ENCODE results near the gene CRHR1.

Gene CRHR1

GRCh38 chr17:45789874-45790273 lies 5.8 kb downstream of the CRHR1 start:
- no peak for DNase-seq (ENCODE audit: low spot score)

GRCh38 chr17:45790296-45790922 lies 6.3 kb downstream of the CRHR1 start:
- DNase-seq (ENCODE audit: low spot score) = no peak

GRCh38 chr17:45791041-45791582 lies 7.0 kb downstream of the CRHR1 start:
- no peak for DNase-seq (ENCODE audit: low spot score)

GRCh38 chr17:45791935-45792334 lies 7.8 kb downstream of the CRHR1 start:
- DNase-seq (ENCODE audit: low spot score) = no peak

GRCh38 chr17:45792437-45792836 lies 8.3 kb downstream of the CRHR1 start:
- no peak for DNase-seq (ENCODE audit: low spot score)

GRCh38 chr17:45792995-45793755 lies 9.1 kb downstream of the CRHR1 start:
- no peak for DNase-seq (ENCODE audit: low spot score)

GRCh38 chr17:45793999-45794540 lies 9.9 kb downstream of the CRHR1 start:
- DNase-seq (ENCODE audit: low spot score) = no peak

- no peak for DNase-seq (ENCODE audit: low spot score)
These were observed 10.7 kb downstream of the CRHR1 start for GRCh38 chr17:45794840-45795239.

GRCh38 chr17:45800816-45801215 lies 16.7 kb downstream of the CRHR1 start:
- no peak for DNase-seq (ENCODE audit: low spot score)

GRCh38 chr17:45801421-45801820 lies 17.3 kb downstream of the CRHR1 start:
- no peak for DNase-seq (ENCODE audit: low spot score)

GRCh38 chr17:45808845-45809244 lies 24.7 kb downstream of the CRHR1 start:
- no peak for DNase-seq (ENCODE audit: low spot score)

- DNase-seq (ENCODE audit: low spot score) = no peak
These were observed 25.4 kb downstream of the CRHR1 start for GRCh38 chr17:45809499-45809898.

GRCh38 chr17:45812102-45812501 lies 28.0 kb downstream of the CRHR1 start:
- no peak for DNase-seq (ENCODE audit: low spot score)

GRCh38 chr17:45813048-45813725 lies 29.1 kb downstream of the CRHR1 start:
- DNase-seq (ENCODE audit: low spot score) = no peak

- DNase-seq (ENCODE audit: low spot score) = no peak
These were observed 30.8 kb downstream of the CRHR1 start for GRCh38 chr17:45814622-45815606.

GRCh38 chr17:45815752-45816151 lies 31.6 kb downstream of the CRHR1 start:
- no peak for DNase-seq (ENCODE audit: low spot score)

GRCh38 chr17:45818041-45818440 lies 33.9 kb downstream of the CRHR1 start:
- DNase-seq (ENCODE audit: low spot score) = no peak

- DNase-seq (ENCODE audit: low spot score) = no peak
These were observed 34.6 kb downstream of the CRHR1 start for GRCh38 chr17:45818699-45819098.

- DNase-seq (ENCODE audit: low spot score) = no peak
These were observed 35.5 kb downstream of the CRHR1 start for GRCh38 chr17:45819632-45820031.

GRCh38 chr17:45820052-45820780 lies 36.1 kb downstream of the CRHR1 start:
- no peak for DNase-seq (ENCODE audit: low spot score)

- DNase-seq (ENCODE audit: low spot score) = no peak
These were observed 37.0 kb downstream of the CRHR1 start for GRCh38 chr17:45821147-45821546.

Data from germinal center (tissue), 1 donor.